Gastrocnemius medialis (tissue), 4 donors: ENCODE measurements around the gene GPR4.

Source experiments
- POLR2A ChIP-seq, 2 donors: fragments of 450-650 bp; IDR thresholded peaks; one replicate each; pipeline ENCODE4 v1.6.1; 2017; ENCODE audit warnings: antibody characterized with exemption in 2 of 2, mild to moderate bottlenecking in 2 of 2, moderate library complexity in 2 of 2
- TF ChIP-seq, protein P1 (sequence below), 5 experiments: fragments of 450-650 bp in 3 of 5; fragments of 200-600 bp in 2 of 5; sonication (generic) in 2 of 5; IDR thresholded peaks in 4 of 5; conservative IDR thresholded peaks in 1 of 5; 1 replicate in 4 of 5; 2 replicates in 1 of 5; pipeline ENCODE4 v1.5.1; 2016 to 2019; ENCODE audit warnings: antibody characterized with exemption in 5 of 5, mild to moderate bottlenecking in 3 of 5, moderate library complexity in 3 of 5

DNA sequence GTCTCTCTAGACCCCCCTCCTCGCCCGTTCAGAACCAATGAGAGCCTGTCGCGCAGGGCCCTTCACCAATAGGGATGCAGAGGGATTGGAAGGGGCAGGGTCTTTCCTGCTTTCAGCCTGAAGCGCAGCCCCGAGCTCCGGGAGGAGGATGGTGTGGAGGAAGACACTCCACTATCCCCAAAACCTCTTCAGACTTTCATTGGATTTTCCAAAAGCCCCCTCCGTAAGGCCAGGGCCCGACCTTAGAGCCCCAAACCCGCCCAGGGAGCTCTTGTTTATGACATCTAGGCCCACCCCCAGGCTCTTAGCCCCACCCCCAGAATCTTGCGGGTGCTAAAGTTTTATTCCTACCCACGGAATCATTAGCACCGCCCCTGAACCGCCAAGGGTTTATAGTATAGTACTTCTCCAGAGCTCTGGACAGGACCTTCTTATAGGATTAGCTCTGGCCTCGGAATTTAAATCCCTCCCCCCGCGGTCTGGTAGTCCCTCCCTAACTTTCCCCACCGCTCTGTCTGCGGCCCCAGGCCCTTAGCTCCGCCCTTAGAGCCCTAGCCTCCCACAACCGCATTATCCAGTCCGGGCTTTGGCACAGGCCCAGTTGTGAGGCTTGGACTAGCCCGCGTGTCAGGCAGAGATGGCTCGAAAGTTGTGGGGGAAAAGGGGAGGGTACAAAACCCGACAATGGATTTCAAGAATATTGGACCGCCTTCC, 43.8 kb upstream of the GPR4 start:
- TF ChIP-seq, protein P1, sequence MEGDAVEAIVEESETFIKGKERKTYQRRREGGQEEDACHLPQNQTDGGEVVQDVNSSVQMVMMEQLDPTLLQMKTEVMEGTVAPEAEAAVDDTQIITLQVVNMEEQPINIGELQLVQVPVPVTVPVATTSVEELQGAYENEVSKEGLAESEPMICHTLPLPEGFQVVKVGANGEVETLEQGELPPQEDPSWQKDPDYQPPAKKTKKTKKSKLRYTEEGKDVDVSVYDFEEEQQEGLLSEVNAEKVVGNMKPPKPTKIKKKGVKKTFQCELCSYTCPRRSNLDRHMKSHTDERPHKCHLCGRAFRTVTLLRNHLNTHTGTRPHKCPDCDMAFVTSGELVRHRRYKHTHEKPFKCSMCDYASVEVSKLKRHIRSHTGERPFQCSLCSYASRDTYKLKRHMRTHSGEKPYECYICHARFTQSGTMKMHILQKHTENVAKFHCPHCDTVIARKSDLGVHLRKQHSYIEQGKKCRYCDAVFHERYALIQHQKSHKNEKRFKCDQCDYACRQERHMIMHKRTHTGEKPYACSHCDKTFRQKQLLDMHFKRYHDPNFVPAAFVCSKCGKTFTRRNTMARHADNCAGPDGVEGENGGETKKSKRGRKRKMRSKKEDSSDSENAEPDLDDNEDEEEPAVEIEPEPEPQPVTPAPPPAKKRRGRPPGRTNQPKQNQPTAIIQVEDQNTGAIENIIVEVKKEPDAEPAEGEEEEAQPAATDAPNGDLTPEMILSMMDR (IDR thresholded peaks at IDR 0.05 in 4 of 5, conservative IDR thresholded peaks at IDR 0.05 in 1 of 5) = no peak
- TF ChIP-seq POLR2A (IDR thresholded peaks at IDR 0.05) = no peak
